Mucosa of gallbladder (tissue), 1 donor: ENCODE results near the gene NIBAN1. TPM values are rescaled to one million over a fixed set of nuclear protein-coding genes. Genes with fewer than 3 reads are reported as not detected.
"Not testable (repeated sequence)": the region's sequence is repeated elsewhere in the genome, so short reads cannot be mapped to it uniquely, and the experiment has no call there.

Experiments
- DNase-seq: peaks from one replicate; pipeline ENCODE4 v3.0.0-alpha.2; 2020; ENCODE audit warnings: low spot score
- total RNA-seq: library from RNA; stranded (reverse); gene quantifications from one replicate; pipeline ENCODE4 v1.2.1, GENCODE V29; 2021
- donor health status: DM: no; HTN: no; CAD: no.

Gene NIBAN1
- total RNA-seq, result 129 TPM

- peak; percentile 62 for DNase-seq
Measured at GRCh38 chr1:184974056-184974836, at the start of gene NIBAN1. Gene NIBAN1 (minus strand): TSS chr1:184974508. CDS start chr1:184974356, 152 bp downstream.

- no peak for DNase-seq
Measured at GRCh38 chr1:185017966-185018365, 43.7 kb upstream of the NIBAN1 start.

- DNase-seq, result no peak
Measured at GRCh38 chr1:185017338-185017737, 43.0 kb upstream of the NIBAN1 start.

- no peak for DNase-seq
Measured at GRCh38 chr1:185016880-185017279, 42.6 kb upstream of the NIBAN1 start.

GRCh38 chr1:185015631-185016030 lies 41.3 kb upstream of the NIBAN1 start:
- no peak for DNase-seq

- DNase-seq, result no peak
Measured at GRCh38 chr1:185014941-185015340, 40.6 kb upstream of the NIBAN1 start.

- DNase-seq, result no peak
Measured at GRCh38 chr1:185010361-185010760, 36.1 kb upstream of the NIBAN1 start.

GRCh38 chr1:185008838-185009237 lies 34.5 kb upstream of the NIBAN1 start:
- no peak for DNase-seq

- DNase-seq, result not testable (repeated sequence)
Measured at GRCh38 chr1:185001312-185001880, 27.1 kb upstream of the NIBAN1 start.

- not testable (repeated sequence) for DNase-seq
Measured at GRCh38 chr1:184999974-185000373, 25.7 kb upstream of the NIBAN1 start.

GRCh38 chr1:184994301-184994700 lies 20.0 kb upstream of the NIBAN1 start:
- no peak for DNase-seq

GRCh38 chr1:184992271-184992670 lies 18.0 kb upstream of the NIBAN1 start:
- DNase-seq, result no peak

- DNase-seq, result no peak
Measured at GRCh38 chr1:184990204-184990603, 15.9 kb upstream of the NIBAN1 start.

GRCh38 chr1:184988506-184988905 lies 14.2 kb upstream of the NIBAN1 start:
- no peak for DNase-seq

- DNase-seq, result no peak
Measured at GRCh38 chr1:184987696-184988095, 13.4 kb upstream of the NIBAN1 start.

- no peak for DNase-seq
Measured at GRCh38 chr1:184986250-184986649, 11.9 kb upstream of the NIBAN1 start.

- peak; percentile 70 for DNase-seq
Measured at GRCh38 chr1:184982002-184982954, 8.0 kb upstream of the NIBAN1 start.

GRCh38 chr1:184980726-184981125 lies 6.4 kb upstream of the NIBAN1 start:
- no peak for DNase-seq

GRCh38 chr1:184975208-184975870 lies 1.0 kb upstream of the NIBAN1 start:
- DNase-seq, result no peak

- DNase-seq, result no peak
Measured at GRCh38 chr1:184974837-184975115, 468 bp upstream of the NIBAN1 start.

- no peak for DNase-seq
Measured at GRCh38 chr1:184973272-184974055, 844 bp downstream of the NIBAN1 start.
